Nucleus accumbens (tissue), 56 donors: ENCODE measurements around the gene SLC17A8.

ENCODE experiments used
- DNase-seq, 56 donors: peaks; one replicate each; lab custom pipeline; 2025; lab: John Stamatoyannopoulos, UW

Gene SLC17A8

DNA sequence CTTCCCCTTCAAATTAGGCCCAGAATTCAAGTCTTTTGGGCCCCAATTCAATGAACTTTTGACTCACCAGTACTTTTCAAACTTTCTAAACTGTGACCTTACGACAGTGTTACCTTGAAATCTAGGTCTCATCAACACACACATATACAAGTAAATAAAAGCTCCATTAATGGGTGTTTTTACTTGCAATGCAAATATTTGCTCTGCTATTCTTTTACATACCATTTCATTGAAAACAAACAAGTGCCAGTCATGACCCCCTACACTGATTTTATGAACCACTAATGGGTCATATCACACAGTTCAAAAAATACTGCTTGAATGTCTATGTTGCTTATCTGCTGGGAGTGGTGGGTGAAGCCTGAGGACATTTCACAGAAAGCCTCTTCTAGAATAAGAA lies 107.7 kb downstream of the SLC17A8 start:
- DNase-seq, result no peak

- no peak for DNase-seq
These were observed 111.3 kb downstream of the SLC17A8 start for GRCh38 chr12:100468126-100468525.
